Measurements from ENCODE around the gene CLEC11A.
A peak's percentile ranks its signal among the peaks of the same experiment; 100 is the strongest.
"Not testable (repeated sequence)": the region's sequence is repeated elsewhere in the genome, so short reads cannot be mapped to it uniquely, and the experiment has no call there.

CLEC11A gene

GRCh38 chr19:50721441-50722137 lies 1.6 kb upstream of the CLEC11A start:
- no peak for DNase-seq (ENCODE audit: low spot score)

GRCh38 chr19:50722201-50723013 lies 757 bp upstream of the CLEC11A start:
- DNase-seq (ENCODE audit: low spot score), result no peak

GRCh38 chr19:50723735-50724521 lies 764 bp downstream of the CLEC11A start:
- no peak for DNase-seq (ENCODE audit: low spot score)

GRCh38 chr19:50724522-50725217 lies 1.5 kb downstream of the CLEC11A start:
- DNase-seq (ENCODE audit: low spot score), result peak; percentile 99

- DNase-seq (ENCODE audit: low spot score), result no peak
These were observed 2.2 kb downstream of the CLEC11A start for GRCh38 chr19:50725218-50725910.

- no peak for DNase-seq (ENCODE audit: low spot score)
These were observed 2.7 kb downstream of the CLEC11A start for GRCh38 chr19:50725911-50726230.

GRCh38 chr19:50728084-50728737 lies 5.0 kb downstream of the CLEC11A start:
- peak; percentile 71 for DNase-seq (ENCODE audit: low spot score)

GRCh38 chr19:50729894-50730293 lies 6.7 kb downstream of the CLEC11A start:
- DNase-seq (ENCODE audit: low spot score), result no peak

- no peak for DNase-seq (ENCODE audit: low spot score)
These were observed 12.7 kb downstream of the CLEC11A start for GRCh38 chr19:50735869-50736268.

GRCh38 chr19:50736338-50736737 lies 13.2 kb downstream of the CLEC11A start:
- no peak for DNase-seq (ENCODE audit: low spot score)

GRCh38 chr19:50739132-50739913 lies 16.2 kb downstream of the CLEC11A start:
- DNase-seq (ENCODE audit: low spot score), result no peak

- no peak for DNase-seq (ENCODE audit: low spot score)
These were observed 16.8 kb downstream of the CLEC11A start for GRCh38 chr19:50739914-50740426.

GRCh38 chr19:50741179-50741933 lies 18.2 kb downstream of the CLEC11A start:
- DNase-seq (ENCODE audit: low spot score), result no peak

GRCh38 chr19:50743537-50743936 lies 20.4 kb downstream of the CLEC11A start:
- DNase-seq (ENCODE audit: low spot score), result no peak

GRCh38 chr19:50745221-50745620 lies 22.1 kb downstream of the CLEC11A start:
- no peak for DNase-seq (ENCODE audit: low spot score)

- DNase-seq (ENCODE audit: low spot score), result not testable (repeated sequence)
These were observed 24.0 kb downstream of the CLEC11A start for GRCh38 chr19:50747141-50747540.

GRCh38 chr19:50749490-50749889 lies 26.3 kb downstream of the CLEC11A start:
- DNase-seq (ENCODE audit: low spot score), result no peak

- DNase-seq (ENCODE audit: low spot score), result no peak
These were observed 26.8 kb downstream of the CLEC11A start for GRCh38 chr19:50750010-50750409.

- DNase-seq (ENCODE audit: low spot score), result no peak
These were observed 30.7 kb downstream of the CLEC11A start for GRCh38 chr19:50753879-50754278.
